ENCODE data around the gene ASAP3.

DNA sequence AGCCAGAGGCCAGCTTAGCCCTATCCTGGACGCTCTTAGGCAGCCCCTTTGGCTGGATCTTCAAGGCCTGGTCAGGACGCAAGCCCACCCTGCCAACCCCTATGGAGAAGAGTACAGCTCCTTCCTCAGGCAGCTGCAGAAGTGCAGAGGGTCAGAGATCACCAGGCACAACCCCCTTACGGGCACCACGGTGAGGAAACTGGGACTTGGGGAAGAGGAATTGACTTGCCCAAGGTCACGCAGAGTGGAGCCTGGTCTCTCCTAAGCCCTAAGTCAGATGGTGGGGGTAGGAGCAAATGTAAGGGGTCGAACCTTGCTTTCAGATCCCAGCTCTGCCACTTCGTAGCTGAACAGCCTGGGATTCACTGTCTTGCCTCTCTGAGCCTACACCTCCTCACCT, 43.4 kb upstream of the ASAP3 start:
- TF ChIP-seq RBAK (tag by site-specific recombination; IDR thresholded peaks at IDR 0.05) (no peak), ZNF121 (tag by site-specific recombination; IDR thresholded peaks at IDR 0.05) (no peak)
- TF ChIP-seq, protein P1, sequence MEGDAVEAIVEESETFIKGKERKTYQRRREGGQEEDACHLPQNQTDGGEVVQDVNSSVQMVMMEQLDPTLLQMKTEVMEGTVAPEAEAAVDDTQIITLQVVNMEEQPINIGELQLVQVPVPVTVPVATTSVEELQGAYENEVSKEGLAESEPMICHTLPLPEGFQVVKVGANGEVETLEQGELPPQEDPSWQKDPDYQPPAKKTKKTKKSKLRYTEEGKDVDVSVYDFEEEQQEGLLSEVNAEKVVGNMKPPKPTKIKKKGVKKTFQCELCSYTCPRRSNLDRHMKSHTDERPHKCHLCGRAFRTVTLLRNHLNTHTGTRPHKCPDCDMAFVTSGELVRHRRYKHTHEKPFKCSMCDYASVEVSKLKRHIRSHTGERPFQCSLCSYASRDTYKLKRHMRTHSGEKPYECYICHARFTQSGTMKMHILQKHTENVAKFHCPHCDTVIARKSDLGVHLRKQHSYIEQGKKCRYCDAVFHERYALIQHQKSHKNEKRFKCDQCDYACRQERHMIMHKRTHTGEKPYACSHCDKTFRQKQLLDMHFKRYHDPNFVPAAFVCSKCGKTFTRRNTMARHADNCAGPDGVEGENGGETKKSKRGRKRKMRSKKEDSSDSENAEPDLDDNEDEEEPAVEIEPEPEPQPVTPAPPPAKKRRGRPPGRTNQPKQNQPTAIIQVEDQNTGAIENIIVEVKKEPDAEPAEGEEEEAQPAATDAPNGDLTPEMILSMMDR (tag by site-specific recombination; IDR thresholded peaks at IDR 0.05): no peak
- TF ChIP-seq, protein P2, sequence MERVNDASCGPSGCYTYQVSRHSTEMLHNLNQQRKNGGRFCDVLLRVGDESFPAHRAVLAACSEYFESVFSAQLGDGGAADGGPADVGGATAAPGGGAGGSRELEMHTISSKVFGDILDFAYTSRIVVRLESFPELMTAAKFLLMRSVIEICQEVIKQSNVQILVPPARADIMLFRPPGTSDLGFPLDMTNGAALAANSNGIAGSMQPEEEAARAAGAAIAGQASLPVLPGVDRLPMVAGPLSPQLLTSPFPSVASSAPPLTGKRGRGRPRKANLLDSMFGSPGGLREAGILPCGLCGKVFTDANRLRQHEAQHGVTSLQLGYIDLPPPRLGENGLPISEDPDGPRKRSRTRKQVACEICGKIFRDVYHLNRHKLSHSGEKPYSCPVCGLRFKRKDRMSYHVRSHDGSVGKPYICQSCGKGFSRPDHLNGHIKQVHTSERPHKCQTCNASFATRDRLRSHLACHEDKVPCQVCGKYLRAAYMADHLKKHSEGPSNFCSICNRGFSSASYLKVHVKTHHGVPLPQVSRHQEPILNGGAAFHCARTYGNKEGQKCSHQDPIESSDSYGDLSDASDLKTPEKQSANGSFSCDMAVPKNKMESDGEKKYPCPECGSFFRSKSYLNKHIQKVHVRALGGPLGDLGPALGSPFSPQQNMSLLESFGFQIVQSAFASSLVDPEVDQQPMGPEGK (tag by site-specific recombination; IDR thresholded peaks at IDR 0.05): no peak
- TF ChIP-seq, protein P3, sequence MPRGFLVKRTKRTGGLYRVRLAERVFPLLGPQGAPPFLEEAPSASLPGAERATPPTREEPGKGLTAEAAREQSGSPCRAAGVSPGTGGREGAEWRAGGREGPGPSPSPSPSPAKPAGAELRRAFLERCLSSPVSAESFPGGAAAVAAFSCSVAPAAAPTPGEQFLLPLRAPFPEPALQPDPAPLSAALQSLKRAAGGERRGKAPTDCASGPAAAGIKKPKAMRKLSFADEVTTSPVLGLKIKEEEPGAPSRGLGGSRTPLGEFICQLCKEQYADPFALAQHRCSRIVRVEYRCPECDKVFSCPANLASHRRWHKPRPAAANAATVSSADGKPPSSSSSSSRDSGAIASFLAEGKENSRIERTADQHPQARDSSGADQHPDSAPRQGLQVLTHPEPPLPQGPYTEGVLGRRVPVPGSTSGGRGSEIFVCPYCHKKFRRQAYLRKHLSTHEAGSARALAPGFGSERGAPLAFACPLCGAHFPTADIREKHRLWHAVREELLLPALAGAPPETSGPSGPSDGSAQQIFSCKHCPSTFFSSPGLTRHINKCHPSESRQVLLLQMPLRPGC (tag by site-specific recombination; IDR thresholded peaks at IDR 0.05): no peak
